Omental fat pad (tissue), 4 donors: ENCODE data around the gene NOL4L. TPM values are rescaled to one million over a fixed set of nuclear protein-coding genes. Genes with fewer than 3 reads are reported as not detected.

Experiments used
- ATAC-seq: fragments of 150-250 bp; one replicate; pipeline ENCODE4 v1.9.1; 2016; ENCODE audit warnings: mild to moderate bottlenecking, moderate library complexity; ENCODE audit not compliant: low FRiP score
- DNase-seq: peaks from one replicate; pipeline ENCODE4 v3.0.0-alpha.2; 2019; ENCODE audit warnings: low spot score
- CTCF ChIP-seq, 3 donors: fragments of 450-650 bp; IDR thresholded peaks; one replicate each; pipeline ENCODE4 v1.5.1; 2016 to 2017; ENCODE audit warnings: antibody characterized with exemption in 3 of 3, mild to moderate bottlenecking in 3 of 3, moderate library complexity in 2 of 3
- total RNA-seq, 4 donors: library from RNA; depleted of rRNA; stranded (reverse); fragments of >200 nt; gene quantifications; one replicate each; pipeline ENCODE4 v1.1.0, GENCODE V29; 2016

NOL4L gene
- total RNA-seq, 4 donors from 2014 or later = 6.8 to 15.3 (median 13.6) TPM

GRCh38 chr20:32473231-32474008 lies 111.7 kb downstream of the NOL4L start:
- TF ChIP-seq CTCF (IDR thresholded peaks at IDR 0.05) = no peak
- no peak for DNase-seq
- no peak for ATAC-seq

GRCh38 chr20:32472581-32473207 lies 112.4 kb downstream of the NOL4L start:
- DNase-seq (no peak), ATAC-seq (no peak)
- TF ChIP-seq CTCF (IDR thresholded peaks at IDR 0.05) = no peak

DNA sequence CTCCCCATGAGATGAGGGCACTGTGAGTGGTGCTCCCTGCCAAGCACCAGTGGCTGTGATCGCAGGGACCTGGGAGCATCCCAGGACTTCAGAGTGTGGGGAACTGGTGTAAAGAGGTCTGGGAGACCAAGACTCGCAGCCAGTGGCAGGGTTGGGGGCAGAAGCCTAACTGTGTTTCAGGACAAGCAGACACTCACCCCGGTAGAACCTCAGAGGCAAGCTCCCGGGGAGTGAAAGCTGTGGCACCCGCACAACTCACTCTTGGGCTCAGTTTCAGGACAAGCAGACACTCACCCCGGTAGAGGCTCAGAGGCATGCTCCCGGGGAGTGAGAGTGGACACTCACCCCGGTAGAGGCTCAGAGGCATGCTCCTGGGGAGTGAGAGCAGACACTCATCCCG lies 114.2 kb downstream of the NOL4L start:
- DNase-seq (no peak), ATAC-seq (no peak)
- no peak for TF ChIP-seq CTCF (IDR thresholded peaks at IDR 0.05)

DNA sequence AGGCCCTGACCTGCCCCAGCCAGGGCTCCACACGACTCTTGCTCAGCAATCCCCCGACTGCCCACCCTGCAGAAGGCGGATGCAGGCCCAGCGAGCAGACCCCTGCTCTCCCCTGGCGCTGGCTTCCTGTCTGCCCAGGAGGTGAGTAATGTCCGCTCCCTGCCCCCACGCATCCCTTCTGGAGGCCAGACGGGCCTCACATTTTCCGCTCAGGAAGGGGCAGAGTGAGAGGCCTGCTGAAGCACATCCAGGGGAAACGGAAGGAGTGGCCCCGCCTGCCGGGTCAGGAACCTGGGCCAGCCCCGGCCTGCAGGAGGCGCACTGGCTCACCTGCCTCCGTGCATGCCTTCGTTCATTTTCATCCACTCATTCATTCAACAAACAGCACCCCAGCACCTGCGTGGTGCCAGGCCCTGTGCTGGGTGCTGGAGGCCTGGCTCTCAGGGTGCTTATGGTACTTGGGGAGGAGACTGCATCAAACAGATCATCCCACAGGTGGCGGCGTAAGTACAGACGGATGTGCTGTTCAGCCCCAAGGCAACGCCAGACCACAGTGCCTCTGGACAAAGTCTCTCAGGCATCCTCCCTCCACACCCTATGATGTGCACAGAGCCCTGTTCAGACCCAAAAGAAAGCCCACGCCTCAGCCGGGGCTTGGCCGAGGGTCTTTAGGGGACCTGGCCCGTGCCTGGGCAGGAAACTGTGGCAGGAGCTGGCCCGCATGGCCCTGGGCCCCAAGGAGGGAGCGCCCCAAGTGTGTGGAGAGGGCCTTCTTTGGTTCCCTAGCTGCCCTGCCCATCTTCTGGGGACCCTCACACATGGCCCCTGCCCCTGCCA lies 114.9 kb downstream of the NOL4L start:
- DNase-seq (no peak), ATAC-seq (peak; percentile 18)
- TF ChIP-seq CTCF (IDR thresholded peaks at IDR 0.05) = no peak

- no peak for ATAC-seq
- no peak for TF ChIP-seq CTCF (IDR thresholded peaks at IDR 0.05)
- no peak for DNase-seq
Observed at GRCh38 chr20:32468860-32469259, 116.3 kb downstream of the NOL4L start.

GRCh38 chr20:32468313-32468640 lies 116.9 kb downstream of the NOL4L start:
- no peak for TF ChIP-seq CTCF (IDR thresholded peaks at IDR 0.05)
- no peak for ATAC-seq
- no peak for DNase-seq
